ENCODE results near the gene NECAB3. TPM values are rescaled to one million over a fixed set of nuclear protein-coding genes. Genes with fewer than 3 reads are reported as not detected.

Gene NECAB3
- total RNA-seq, 1 experiment from 2014 or later, result 46.4 TPM

DNA sequence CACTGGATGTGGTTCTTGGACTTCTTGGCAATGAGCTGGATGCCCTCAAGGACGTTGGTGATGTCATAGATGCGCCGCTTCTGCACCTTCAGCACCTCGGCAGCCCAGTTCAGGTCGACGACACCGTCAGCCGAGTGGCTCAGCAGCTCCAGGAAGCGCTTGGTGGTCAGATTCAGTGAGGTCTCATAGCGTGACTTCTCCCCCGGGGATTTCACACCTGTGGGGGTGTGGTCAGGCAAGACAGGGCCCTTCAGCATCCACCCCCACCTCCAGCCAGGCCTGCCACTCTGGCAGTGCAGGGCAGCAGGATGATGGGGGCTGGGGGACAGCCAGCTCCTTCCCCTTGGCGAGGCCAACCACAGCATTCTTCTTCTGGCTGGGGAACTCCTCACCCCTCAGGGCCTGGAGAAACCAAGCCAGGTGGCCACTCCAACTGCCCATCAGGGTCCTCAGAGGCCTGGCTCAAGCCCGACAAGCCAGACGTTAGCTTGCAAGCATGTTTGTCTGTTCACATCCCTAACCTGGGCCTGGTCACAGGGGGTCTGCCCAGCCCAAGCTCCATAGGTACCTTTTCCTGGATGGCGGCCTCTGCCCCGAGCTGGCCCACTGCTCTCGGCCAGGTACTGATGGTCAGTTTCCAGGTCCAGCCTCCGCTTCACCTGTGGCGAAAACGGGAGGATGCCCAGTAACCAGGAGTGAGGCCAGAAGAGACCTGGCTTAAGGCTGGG is 5.7 kb upstream of the NECAB3 start:
- Histone ChIP-seq H3K9me3 (ENCODE audit: control insufficient read depth, insufficient read depth, low read depth, low read length) (no peaks in the 10 kb centered on the region), H3K36me3 (ENCODE audit: control insufficient read depth, insufficient read depth, low read length) (no peaks in the 10 kb centered on the region), H3K27me3 (ENCODE audit: control insufficient read depth, insufficient read depth, low read length) (no peaks in the 10 kb centered on the region), H3K4me1 (ENCODE audit: control insufficient read depth, insufficient read depth, low read length) (peaks cover 16% of the 10 kb centered on the region), H3K27ac (ENCODE audit: low read length) (no peak overlapping the region), H3K4me3 (ENCODE audit: low read depth in 2 of 2, low read length in 2 of 2) (no peak overlapping the region)
- TF ChIP-seq TCF7L2 (IDR thresholded peaks at IDR 0.05; ENCODE audit: low read depth, low read length) (no peak), POLR2AphosphoS5 (IDR thresholded peaks at IDR 0.05; ENCODE audit: low read depth, low read length) (no peak), SIN3A (IDR thresholded peaks at IDR 0.05; ENCODE audit: borderline replicate concordance, insufficient read depth, low read depth, low read length) (no peak)
- TF ChIP-seq, protein P1, sequence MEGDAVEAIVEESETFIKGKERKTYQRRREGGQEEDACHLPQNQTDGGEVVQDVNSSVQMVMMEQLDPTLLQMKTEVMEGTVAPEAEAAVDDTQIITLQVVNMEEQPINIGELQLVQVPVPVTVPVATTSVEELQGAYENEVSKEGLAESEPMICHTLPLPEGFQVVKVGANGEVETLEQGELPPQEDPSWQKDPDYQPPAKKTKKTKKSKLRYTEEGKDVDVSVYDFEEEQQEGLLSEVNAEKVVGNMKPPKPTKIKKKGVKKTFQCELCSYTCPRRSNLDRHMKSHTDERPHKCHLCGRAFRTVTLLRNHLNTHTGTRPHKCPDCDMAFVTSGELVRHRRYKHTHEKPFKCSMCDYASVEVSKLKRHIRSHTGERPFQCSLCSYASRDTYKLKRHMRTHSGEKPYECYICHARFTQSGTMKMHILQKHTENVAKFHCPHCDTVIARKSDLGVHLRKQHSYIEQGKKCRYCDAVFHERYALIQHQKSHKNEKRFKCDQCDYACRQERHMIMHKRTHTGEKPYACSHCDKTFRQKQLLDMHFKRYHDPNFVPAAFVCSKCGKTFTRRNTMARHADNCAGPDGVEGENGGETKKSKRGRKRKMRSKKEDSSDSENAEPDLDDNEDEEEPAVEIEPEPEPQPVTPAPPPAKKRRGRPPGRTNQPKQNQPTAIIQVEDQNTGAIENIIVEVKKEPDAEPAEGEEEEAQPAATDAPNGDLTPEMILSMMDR (IDR thresholded peaks at IDR 0.05), result no peak
- TF ChIP-seq, protein P2, sequence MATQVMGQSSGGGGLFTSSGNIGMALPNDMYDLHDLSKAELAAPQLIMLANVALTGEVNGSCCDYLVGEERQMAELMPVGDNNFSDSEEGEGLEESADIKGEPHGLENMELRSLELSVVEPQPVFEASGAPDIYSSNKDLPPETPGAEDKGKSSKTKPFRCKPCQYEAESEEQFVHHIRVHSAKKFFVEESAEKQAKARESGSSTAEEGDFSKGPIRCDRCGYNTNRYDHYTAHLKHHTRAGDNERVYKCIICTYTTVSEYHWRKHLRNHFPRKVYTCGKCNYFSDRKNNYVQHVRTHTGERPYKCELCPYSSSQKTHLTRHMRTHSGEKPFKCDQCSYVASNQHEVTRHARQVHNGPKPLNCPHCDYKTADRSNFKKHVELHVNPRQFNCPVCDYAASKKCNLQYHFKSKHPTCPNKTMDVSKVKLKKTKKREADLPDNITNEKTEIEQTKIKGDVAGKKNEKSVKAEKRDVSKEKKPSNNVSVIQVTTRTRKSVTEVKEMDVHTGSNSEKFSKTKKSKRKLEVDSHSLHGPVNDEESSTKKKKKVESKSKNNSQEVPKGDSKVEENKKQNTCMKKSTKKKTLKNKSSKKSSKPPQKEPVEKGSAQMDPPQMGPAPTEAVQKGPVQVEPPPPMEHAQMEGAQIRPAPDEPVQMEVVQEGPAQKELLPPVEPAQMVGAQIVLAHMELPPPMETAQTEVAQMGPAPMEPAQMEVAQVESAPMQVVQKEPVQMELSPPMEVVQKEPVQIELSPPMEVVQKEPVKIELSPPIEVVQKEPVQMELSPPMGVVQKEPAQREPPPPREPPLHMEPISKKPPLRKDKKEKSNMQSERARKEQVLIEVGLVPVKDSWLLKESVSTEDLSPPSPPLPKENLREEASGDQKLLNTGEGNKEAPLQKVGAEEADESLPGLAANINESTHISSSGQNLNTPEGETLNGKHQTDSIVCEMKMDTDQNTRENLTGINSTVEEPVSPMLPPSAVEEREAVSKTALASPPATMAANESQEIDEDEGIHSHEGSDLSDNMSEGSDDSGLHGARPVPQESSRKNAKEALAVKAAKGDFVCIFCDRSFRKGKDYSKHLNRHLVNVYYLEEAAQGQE (IDR thresholded peaks at IDR 0.05; ENCODE audit: insufficient read depth in 1 of 2, low read depth in 2 of 2, low read length in 1 of 2), result no peak
- CTCF ChIA-PET, result no interaction called here
- BruUV-seq (replicated peaks), result no TSS peak
- ATAC-seq, result no peak
- intact Hi-C loops (cut with micrococcal nuclease; ENCODE audit: unreplicated experiment) (no loop called here), in situ Hi-C loops (cut with HindIII; ENCODE audit: low pct_unique_long_range_greater_than_20kb, low sequenced_read_pairs) (no loop called here)
- no peak for DNase-seq (ENCODE audit: low read depth, low spot score)
- POLR2A ChIA-PET, result interaction anchor here (0.5 kb wide), 1 partner anchor 34 kb away, joined by 3 read pairs; no protein-coding TSS in a partner anchor

DNA sequence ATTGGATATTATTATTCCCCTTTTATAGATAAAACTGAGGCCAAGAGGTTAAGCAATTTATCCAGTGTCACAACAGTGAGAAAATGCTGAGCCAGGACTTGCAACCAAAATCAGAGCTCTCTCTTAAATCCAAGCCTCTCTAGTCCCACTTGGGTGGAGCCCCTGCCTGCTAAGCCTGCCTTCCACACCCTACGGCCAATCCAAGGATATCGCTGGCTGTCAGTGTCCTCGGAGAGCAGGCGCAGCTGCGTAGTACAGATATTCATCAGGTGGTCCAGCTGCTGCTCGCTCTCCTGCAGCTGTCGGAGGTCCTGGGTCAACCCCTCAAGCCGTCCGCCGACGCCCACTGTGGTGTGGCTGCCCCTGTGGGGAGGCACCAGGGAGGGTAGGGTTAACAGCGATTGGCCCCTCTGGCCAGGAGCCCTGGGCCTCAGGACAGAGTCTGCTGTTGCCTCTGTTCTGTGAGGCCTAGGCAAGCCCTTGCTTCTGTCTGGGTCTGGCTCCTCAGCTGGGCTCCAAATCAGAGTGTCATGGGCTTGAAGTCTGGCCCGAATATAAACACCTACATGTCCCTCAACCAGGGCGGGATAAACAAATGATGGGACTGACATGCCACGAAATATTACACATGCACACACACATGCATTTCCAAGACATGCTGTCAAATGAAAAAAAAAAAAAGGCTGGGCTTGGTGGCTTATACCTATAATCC is 3.9 kb upstream of the NECAB3 start:
- no peak overlapping the region for H3K4me3 ChIP-seq (ENCODE audit: low read depth in 2 of 2, low read length in 2 of 2)
- H3K9me3 ChIP-seq (ENCODE audit: control insufficient read depth, insufficient read depth, low read depth, low read length), result no peaks in the 10 kb centered on the region
- BruUV-seq (replicated peaks), result no TSS peak
- peaks cover 16% of the 10 kb centered on the region for H3K4me1 ChIP-seq (ENCODE audit: control insufficient read depth, insufficient read depth, low read length)
- TF ChIP-seq POLR2AphosphoS5 (IDR thresholded peaks at IDR 0.05; ENCODE audit: low read depth, low read length) (no peak), SIN3A (IDR thresholded peaks at IDR 0.05; ENCODE audit: borderline replicate concordance, insufficient read depth, low read depth, low read length) (no peak), TCF7L2 (IDR thresholded peaks at IDR 0.05; ENCODE audit: low read depth, low read length) (no peak)
- TF ChIP-seq, protein P1 (IDR thresholded peaks at IDR 0.05), result no peak
- TF ChIP-seq, protein P2 (IDR thresholded peaks at IDR 0.05; ENCODE audit: insufficient read depth in 1 of 2, low read depth in 2 of 2, low read length in 1 of 2), result no peak
- intact Hi-C loops (cut with micrococcal nuclease; ENCODE audit: unreplicated experiment), result no loop called here
- DNase-seq (ENCODE audit: low read depth, low spot score) (no peak), ATAC-seq (no peak)
- no peak overlapping the region for H3K27ac ChIP-seq (ENCODE audit: low read length)
- POLR2A ChIA-PET, result interaction anchor here (0.7 kb wide), 1 partner anchor 776 kb away, joined by 4 read pairs; no protein-coding TSS in a partner anchor
- no peaks in the 10 kb centered on the region for H3K27me3 ChIP-seq (ENCODE audit: control insufficient read depth, insufficient read depth, low read length)
- peaks cover 6% of the 10 kb centered on the region; the same call in 1 of the 2 replicates for H3K36me3 ChIP-seq (ENCODE audit: control insufficient read depth, insufficient read depth, low read length)
- in situ Hi-C loops (cut with HindIII; ENCODE audit: low pct_unique_long_range_greater_than_20kb, low sequenced_read_pairs), result no loop called here
- CTCF ChIA-PET, result no interaction called here

Data from Panc1 (cell line).